Ishikawa (cell line): ENCODE measurements around the gene LIX1.

Source experiments
- CEBPB ChIP-seq: IDR thresholded peaks from 2 replicates; pipeline ENCODE4 v1.6.1; 2012
- EGR1 ChIP-seq: IDR thresholded peaks from 2 replicates; pipeline ENCODE4 v1.6.1; 2012
- EP300 ChIP-seq: IDR thresholded peaks from 2 replicates; pipeline ENCODE4 v1.6.1; 2012; ENCODE audit warnings: borderline replicate concordance
- FOXM1 ChIP-seq: IDR thresholded peaks from 2 replicates; pipeline ENCODE4 v1.6.1; 2012; ENCODE audit warnings: low read depth, borderline replicate concordance
- MAX ChIP-seq: IDR thresholded peaks from 2 replicates; pipeline ENCODE4 v1.6.1; 2012
- NFIC ChIP-seq: IDR thresholded peaks from 2 replicates; pipeline ENCODE4 v1.6.1; 2012
- RAD21 ChIP-seq: IDR thresholded peaks from 2 replicates; pipeline ENCODE4 v1.6.1; 2012; ENCODE audit warnings: low read depth
- TAF1 ChIP-seq: IDR thresholded peaks from 2 replicates; pipeline ENCODE4 v1.6.1; 2012; ENCODE audit warnings: low read depth, mild to moderate bottlenecking
- TEAD4 ChIP-seq: IDR thresholded peaks from 2 replicates; pipeline ENCODE4 v1.6.1; 2012
- USF1 ChIP-seq: IDR thresholded peaks from 2 replicates; pipeline ENCODE4 v1.6.1; 2012
- YY1 ChIP-seq: IDR thresholded peaks from 2 replicates; pipeline ENCODE4 v1.6.1; 2012; ENCODE audit warnings: low read depth
- ZBTB7A ChIP-seq: IDR thresholded peaks from 2 replicates; pipeline ENCODE4 v1.6.1; 2012; ENCODE audit warnings: low read depth

DNA sequence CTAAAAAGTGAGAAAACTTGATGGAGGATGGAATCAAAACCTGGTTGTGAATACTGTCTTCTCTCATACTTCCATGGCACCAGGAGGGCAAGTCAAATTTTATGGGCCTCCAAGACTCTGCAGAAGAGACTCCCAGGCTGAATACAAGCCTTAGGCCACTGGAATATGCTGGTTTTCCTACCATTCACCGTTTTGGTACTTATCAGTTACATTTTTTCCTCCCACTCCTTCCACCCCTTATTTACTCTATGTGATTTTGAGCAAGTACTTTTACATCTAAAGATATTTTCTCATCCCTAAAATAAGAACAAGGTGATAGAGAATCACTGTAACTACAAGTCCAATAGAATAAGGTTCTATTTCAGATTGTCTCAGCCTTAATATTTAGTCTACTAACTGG lies 8.0 kb upstream of the LIX1 start:
- no peak for TF ChIP-seq NFIC
- no peak for TF ChIP-seq USF1
- no peak for TF ChIP-seq EP300
- no peak for TF ChIP-seq FOXM1
- no peak for TF ChIP-seq YY1
- no peak for TF ChIP-seq RAD21
- no peak for TF ChIP-seq ZBTB7A
- TF ChIP-seq TEAD4 = no peak
- no peak for TF ChIP-seq EGR1
- TF ChIP-seq MAX = no peak
- TF ChIP-seq CEBPB = no peak
- no peak for TF ChIP-seq TAF1
